Activated CD8-positive, alpha-beta T cell treated with anti-CD3 and anti-CD28 coated beads for 36 hours (primary cell): ENCODE data around the gene DDX19B. TPM values are rescaled to one million over a fixed set of nuclear protein-coding genes. Genes with fewer than 3 reads are reported as not detected.
"Not testable (repeated sequence)": the region's sequence is repeated elsewhere in the genome, so short reads cannot be mapped to it uniquely, and the experiment has no call there.

Source experiments
- ATAC-seq: fragments of 200-7000 bp; cut with Tn5 transposase; one replicate; pipeline ENCODE4 v1.10.0; 2021; ENCODE audit warnings: mild to moderate bottlenecking, moderate library complexity
- CTCF ChIA-PET: fragments of 350-600 bp; sonication (Branson Sonifier 250); formaldehyde crosslinking; loops from one replicate; lab custom pipeline; 2021; ENCODE audit warnings: antibody characterized with exemption; lab: Charles Lee
- POLR2A ChIA-PET: fragments of 350-600 bp; sonication (Branson Sonifier 250); formaldehyde crosslinking; loops from one replicate; lab custom pipeline; 2021; ENCODE audit warnings: antibody characterized with exemption; lab: Charles Lee
- DNase-seq: peaks from one replicate; pipeline ENCODE4 v3.0.0-alpha.2; 2020
- H3K27ac Mint-ChIP-seq: one replicate; pipeline ENCODE4 v1.8.0; 2021; ENCODE audit warnings: mild to moderate bottlenecking, mixed read lengths
- H3K27me3 Mint-ChIP-seq: one replicate; pipeline ENCODE4 v1.8.0; 2021; ENCODE audit warnings: mixed read lengths
- H3K36me3 Mint-ChIP-seq: one replicate; pipeline ENCODE4 v1.8.0; 2021; ENCODE audit warnings: low read depth, mixed read lengths
- H3K4me1 Mint-ChIP-seq: one replicate; pipeline ENCODE4 v1.8.0; 2021; ENCODE audit warnings: low read depth, mixed read lengths
- H3K4me3 Mint-ChIP-seq: one replicate; pipeline ENCODE4 v1.8.0; 2021; ENCODE audit warnings: mild to moderate bottlenecking, moderate library complexity, mixed read lengths
- H3K9me3 Mint-ChIP-seq: one replicate; pipeline ENCODE4 v1.8.0; 2021; ENCODE audit warnings: mixed read lengths
- intact Hi-C: fragments of 100-400 bp; cut with micrococcal nuclease; formaldehyde crosslinking; loops from one replicate; pipeline ENCODE4 v1.10.0; 2022
- total RNA-seq, 2 experiments: library from RNA; stranded (reverse); gene quantifications; one replicate each; pipeline ENCODE4 v1.2.3, GENCODE V29; 2021
- TF ChIP-seq, protein P1 (sequence below): fragments of 200-600 bp; IDR thresholded peaks from one replicate; pipeline ENCODE4 v1.8.0; 2022; ENCODE audit warnings: antibody characterized with exemption, mild to moderate bottlenecking

DDX19B gene
- total RNA-seq, result 10 to 100 TPM; 34.8 to 42.2 TPM

DNA sequence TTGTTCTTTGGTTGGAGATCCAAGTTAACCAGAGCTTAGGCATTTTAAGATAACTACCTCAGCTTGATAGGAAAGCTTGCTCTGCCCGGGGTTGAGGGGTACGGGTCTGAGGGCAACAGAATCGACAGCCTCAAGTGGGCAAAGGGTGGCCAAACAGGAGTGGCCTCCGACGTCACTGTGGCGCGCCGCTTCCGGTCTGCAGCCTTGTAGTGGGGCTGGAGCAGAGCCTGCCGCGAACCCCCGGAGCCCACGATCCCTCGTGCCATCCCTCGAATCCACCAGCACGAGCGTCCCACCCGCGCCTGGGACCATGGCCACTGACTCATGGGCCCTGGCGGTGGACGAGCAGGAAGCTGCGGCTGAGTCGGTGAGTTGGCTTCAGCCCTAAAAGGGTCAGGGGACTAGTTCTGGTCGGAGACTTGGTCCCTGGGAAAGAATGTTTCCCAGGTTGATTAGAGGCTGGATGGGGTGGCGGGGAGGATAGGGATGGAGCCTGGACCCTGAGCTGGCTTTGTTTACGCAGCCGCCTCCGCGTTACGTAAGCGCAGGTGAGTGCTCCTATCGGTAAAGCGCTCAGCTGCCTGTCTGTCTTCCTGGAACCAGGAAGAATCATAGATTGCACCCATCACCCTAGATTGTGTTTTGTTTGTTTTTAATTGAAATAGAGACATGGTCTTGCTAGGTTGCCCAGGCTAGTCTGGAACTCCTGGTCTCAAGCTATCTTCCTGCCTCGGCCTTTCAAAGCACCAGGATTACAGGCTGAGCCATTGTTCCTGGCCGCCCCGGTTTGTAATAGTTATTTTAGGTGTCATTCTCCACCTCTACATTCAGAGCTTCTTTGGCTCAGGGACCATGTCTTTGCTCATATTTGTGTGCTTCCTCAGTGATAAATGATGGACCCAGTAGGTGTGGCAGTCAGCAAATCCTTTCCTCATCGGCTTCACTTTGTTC lies at the start of gene DDX19B:
TSS of gene DDX19B (plus strand) at position 199 of the 951 bp plus-strand sequence. CDS start at position 311, 112 bp downstream.
- peak; percentile 89 for ATAC-seq
- Mint-ChIP-seq H3K4me1 (peaks cover 37% of the 10 kb centered on the region), H3K4me3 (peak within 1 kb of the TSS; percentile 93), H3K27ac (peak within 1 kb of the TSS; percentile 97), H3K27me3 (no peaks in the 10 kb centered on the region), H3K36me3 (peaks cover 33% of the 10 kb centered on the region), H3K9me3 (peaks cover 14% of the 10 kb centered on the region)
- CTCF ChIA-PET, result interaction anchor here (1.3 to 1.7 kb wide), 4 partner anchors 10 to 210 kb away, joined by 3 to 5 read pairs (median 4); partner anchors contain the start of gene AARS1
- POLR2A ChIA-PET, result interaction anchor here (0.6 to 4.7 kb wide), 19 partner anchors 9 to 754 kb away, joined by 3 to 59 read pairs (median 4); partner anchors contain the start of genes AARS1, DDX19A and EXOSC6
- peak; percentile 83 for DNase-seq
- intact Hi-C loops, result loop anchor here (10.0 kb wide), 1 partner anchor 46 kb away; the partner anchor contains the start of gene DDX19A
- TF ChIP-seq, protein P1, sequence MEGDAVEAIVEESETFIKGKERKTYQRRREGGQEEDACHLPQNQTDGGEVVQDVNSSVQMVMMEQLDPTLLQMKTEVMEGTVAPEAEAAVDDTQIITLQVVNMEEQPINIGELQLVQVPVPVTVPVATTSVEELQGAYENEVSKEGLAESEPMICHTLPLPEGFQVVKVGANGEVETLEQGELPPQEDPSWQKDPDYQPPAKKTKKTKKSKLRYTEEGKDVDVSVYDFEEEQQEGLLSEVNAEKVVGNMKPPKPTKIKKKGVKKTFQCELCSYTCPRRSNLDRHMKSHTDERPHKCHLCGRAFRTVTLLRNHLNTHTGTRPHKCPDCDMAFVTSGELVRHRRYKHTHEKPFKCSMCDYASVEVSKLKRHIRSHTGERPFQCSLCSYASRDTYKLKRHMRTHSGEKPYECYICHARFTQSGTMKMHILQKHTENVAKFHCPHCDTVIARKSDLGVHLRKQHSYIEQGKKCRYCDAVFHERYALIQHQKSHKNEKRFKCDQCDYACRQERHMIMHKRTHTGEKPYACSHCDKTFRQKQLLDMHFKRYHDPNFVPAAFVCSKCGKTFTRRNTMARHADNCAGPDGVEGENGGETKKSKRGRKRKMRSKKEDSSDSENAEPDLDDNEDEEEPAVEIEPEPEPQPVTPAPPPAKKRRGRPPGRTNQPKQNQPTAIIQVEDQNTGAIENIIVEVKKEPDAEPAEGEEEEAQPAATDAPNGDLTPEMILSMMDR, result no peak

DNA sequence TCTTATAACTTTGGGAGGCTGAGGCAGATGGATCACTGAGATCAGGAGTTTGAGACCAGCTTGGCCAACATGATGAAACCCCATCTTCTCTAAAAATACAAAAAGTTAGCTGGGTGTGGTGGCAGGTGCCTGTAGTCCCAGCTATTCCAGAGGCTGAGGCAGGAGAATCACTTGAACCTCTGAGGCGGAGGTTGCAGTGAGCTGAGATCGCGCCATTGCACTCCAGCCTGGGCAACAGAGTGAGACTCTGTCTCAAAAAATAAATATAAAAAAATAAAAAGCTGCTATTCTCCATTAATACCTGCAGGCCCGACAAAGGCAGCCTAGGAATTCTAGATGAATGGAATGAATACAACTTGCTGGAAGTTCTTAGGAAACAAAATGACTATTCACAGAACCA lies 49.3 kb upstream of the DDX19B start:
- intact Hi-C loops, H3K27me3 Mint-ChIP-seq, ATAC-seq, DNase-seq, H3K9me3 Mint-ChIP-seq: not testable (repeated sequence)
- Mint-ChIP-seq H3K4me1 (peaks cover 27% of the 10 kb centered on the region), H3K4me3 (peak overlapping the region; percentile 88), H3K27ac (peak overlapping the region; percentile 54), H3K36me3 (peaks cover 41% of the 10 kb centered on the region)
- POLR2A ChIA-PET, result interaction anchor here (0.7 to 3.8 kb wide), 4 partner anchors 9 to 97 kb away, joined by 3 to 28 read pairs (median 5); partner anchors contain the start of gene DDX19A
- CTCF ChIA-PET, result interaction anchor here (0.7 to 2.4 kb wide), 2 partner anchors 18 to 730 kb away, joined by 3 to 8 read pairs; no protein-coding TSS in a partner anchor

DNA sequence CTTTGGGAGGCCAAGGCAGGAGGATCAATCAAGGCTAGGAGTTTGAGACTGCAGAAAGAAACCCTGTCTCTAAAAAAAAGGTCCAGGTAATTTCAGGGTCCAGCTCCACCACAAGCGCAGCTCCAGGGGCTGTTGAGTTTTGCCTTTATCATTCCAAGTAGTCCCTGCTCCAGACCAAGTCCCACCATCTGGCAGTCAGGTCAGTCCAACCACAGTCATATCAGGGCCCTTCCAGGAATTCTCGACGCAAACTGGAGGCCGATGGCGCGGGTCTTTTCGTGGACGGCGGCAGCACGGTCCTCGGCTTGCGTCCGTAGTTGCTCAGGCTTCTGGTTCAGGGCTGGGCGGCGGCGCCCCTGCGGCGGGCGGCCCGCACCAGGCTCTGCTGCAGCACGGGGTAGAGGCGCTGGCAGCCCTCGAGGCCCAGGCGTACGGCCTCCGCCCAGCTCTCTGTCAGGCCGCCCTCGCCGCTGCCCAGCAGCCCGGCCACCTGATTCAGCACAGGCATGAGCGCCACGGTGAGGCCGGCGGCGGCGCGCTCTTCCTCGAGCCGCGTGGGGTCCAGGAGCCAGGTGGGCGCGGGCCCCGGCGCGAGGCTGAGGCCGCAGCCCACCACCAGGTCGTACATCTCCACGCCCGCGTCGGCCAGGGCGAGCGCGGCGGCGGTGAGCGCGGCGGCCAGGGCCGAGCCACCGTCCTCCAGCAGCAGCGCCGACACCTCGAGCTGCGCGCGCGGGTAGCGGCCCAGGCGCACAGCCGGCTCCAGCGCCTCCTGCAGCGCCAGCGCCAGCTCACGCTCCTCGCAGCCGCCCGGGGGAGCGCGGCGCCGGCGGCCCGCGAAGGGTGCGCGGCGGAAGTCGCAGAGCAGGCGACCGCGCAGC lies 48.0 kb upstream of the DDX19B start:
- Mint-ChIP-seq H3K4me3 (peak overlapping the region; percentile 88), H3K4me1 (peaks cover 24% of the 10 kb centered on the region), H3K27me3 (no peaks in the 10 kb centered on the region), H3K27ac (peak overlapping the region; percentile 84), H3K9me3 (no peaks in the 10 kb centered on the region), H3K36me3 (peaks cover 48% of the 10 kb centered on the region)
- ATAC-seq (peak; percentile 45), DNase-seq (peak; percentile 41)
- ChIA-PET CTCF (interaction anchor here (1.0 to 7.0 kb wide), 14 partner anchors 9 to 314 kb away, joined by 3 to 52 read pairs (median 4); partner anchors contain the start of gene AARS1), POLR2A (interaction anchor here (0.8 to 3.8 kb wide), 10 partner anchors 11 to 272 kb away, joined by 3 to 28 read pairs (median 6); partner anchors contain the start of genes AARS1, COG4, DDX19A and DDX19B)
- intact Hi-C loops, result no loop called here
- TF ChIP-seq, protein P1, result no peak

DNA sequence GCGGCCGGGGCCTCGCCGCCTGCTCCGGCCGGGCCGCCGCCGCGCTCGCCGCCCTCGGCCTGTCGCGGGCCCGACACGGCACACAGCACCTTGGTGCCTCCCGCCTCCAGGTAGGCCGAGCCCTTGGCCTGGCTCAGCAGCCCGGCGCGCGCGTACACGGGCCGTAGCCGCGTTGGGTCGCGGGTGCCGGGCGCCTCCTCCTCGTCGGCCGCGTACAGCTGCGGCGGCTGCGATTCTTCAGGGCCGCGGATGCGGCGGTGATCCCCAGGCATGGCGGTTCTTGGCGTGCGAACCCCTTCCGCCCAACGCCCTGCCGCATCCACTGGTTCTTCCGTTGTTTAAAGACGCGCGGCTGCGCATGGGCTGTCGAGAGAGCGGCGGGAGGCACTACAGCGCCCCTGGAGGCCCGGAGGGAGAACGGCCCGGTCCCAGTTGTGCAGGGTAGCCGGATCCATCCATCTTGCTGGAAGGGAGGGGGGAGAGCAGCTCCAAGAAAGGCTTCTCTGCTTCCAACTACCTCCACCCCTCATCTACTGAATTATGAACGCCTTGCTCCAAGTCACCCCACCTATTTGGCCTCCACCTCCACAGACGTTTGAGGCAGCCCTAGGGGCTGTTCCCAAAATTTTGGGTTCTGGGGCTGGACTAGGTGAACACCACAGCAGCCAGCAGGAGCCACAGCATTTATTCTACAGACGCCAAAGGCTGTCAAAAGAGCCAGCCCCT lies 47.2 kb upstream of the DDX19B start, which contains the start of gene EXOSC6:
TSS of gene EXOSC6 (minus strand) at position 312 of the 726 bp plus-strand sequence. CDS start at position 272, 40 bp downstream.
- H3K4me1 Mint-ChIP-seq, result peaks cover 19% of the 10 kb centered on the region
- no peaks in the 10 kb centered on the region for H3K27me3 Mint-ChIP-seq
- H3K9me3 Mint-ChIP-seq, result no peaks in the 10 kb centered on the region
- DNase-seq (peak; percentile 96), ATAC-seq (peak; percentile 97)
- CTCF ChIA-PET, result interaction anchor here (0.7 to 7.0 kb wide), 21 partner anchors 8 to 314 kb away, joined by 3 to 52 read pairs (median 3); partner anchors contain the start of gene AARS1
- H3K4me3 Mint-ChIP-seq, result peak within 1 kb of the TSS; percentile 88
- peaks cover 50% of the 10 kb centered on the region for H3K36me3 Mint-ChIP-seq
- intact Hi-C loops, result no loop called here
- TF ChIP-seq, protein P1, result peak; percentile 84
- peak within 1 kb of the TSS; percentile 93 for H3K27ac Mint-ChIP-seq
- POLR2A ChIA-PET, result interaction anchor here (0.8 to 3.8 kb wide), 10 partner anchors 10 to 297 kb away, joined by 3 to 28 read pairs (median 6); partner anchors contain the start of genes AARS1, COG4, DDX19B and SF3B3
